ENCODE measurements around the gene LHFPL6.

- no peak for TF ChIP-seq CTCF (IDR thresholded peaks at IDR 0.05; ENCODE audit: low read length)
- no peak for TF ChIP-seq EZH2 (optimal IDR thresholded peaks at IDR 0.05; ENCODE audit: low read depth, low read length)
- no peak for TF ChIP-seq EZH2phosphoT487 (IDR thresholded peaks at IDR 0.05; ENCODE audit: low read length)
Observed at GRCh38 chr13:39586958-39587605, 15.9 kb downstream of the LHFPL6 start.

Data from MM.1S (cell line).